PC-9 (cell line): Measurements from ENCODE around the gene IFNL1. TPM values are rescaled to one million over a fixed set of nuclear protein-coding genes. Genes with fewer than 3 reads are reported as not detected.

Source experiments
- BruUV-seq: library from RNA; stranded (reverse); fragments of 400-500 nt; replicated peaks from 2 replicates; lab custom pipeline; 2021; lab: Mats Ljungman, UMichigan
- CTCF ChIA-PET: fragments of 300-600 bp; sonication (Branson Sonifier 250); formaldehyde crosslinking; loops from one replicate; lab custom pipeline; 2022; ENCODE audit warnings: antibody characterized with exemption; lab: Charles Lee
- POLR2A ChIA-PET: fragments of 300-600 bp; sonication (Branson Sonifier 250); formaldehyde crosslinking; loops from one replicate; lab custom pipeline; 2022; ENCODE audit warnings: antibody characterized with exemption; ENCODE audit not compliant: unreplicated experiment; lab: Charles Lee
- DNase-seq, 2 experiments: peaks; one replicate each; pipeline versions ENCODE4 v3.0.0 to v3.0.0-alpha.2; 2015 to 2022; ENCODE audit warnings: mixed read lengths in 1 of 2
- H2AFZ ChIP-seq: fragments of 200-600 bp; sonication (generic); 2 replicates; pipeline ENCODE4 v1.8.1; 2017; ENCODE audit warnings: antibody characterized with exemption
- H3F3A ChIP-seq: fragments of 200-600 bp; sonication (generic); 2 replicates; pipeline ENCODE4 v1.8.1; 2017; ENCODE audit warnings: antibody characterized with exemption, mild to moderate bottlenecking, low read depth; ENCODE audit not compliant: insufficient read depth
- H3K27ac ChIP-seq: fragments of 200-600 bp; sonication (generic); 2 replicates; pipeline ENCODE4 v1.6.1; 2016; ENCODE audit warnings: mixed run types
- H3K27me3 ChIP-seq: fragments of 200-600 bp; sonication (generic); 2 replicates; pipeline ENCODE4 v1.6.1; 2016; ENCODE audit warnings: low read depth, mixed run types; ENCODE audit not compliant: insufficient read depth
- H3K36me3 ChIP-seq: fragments of 200-600 bp; sonication (generic); 2 replicates; pipeline ENCODE4 v1.6.1; 2016; ENCODE audit warnings: low read depth, mixed run types
- H3K4me1 ChIP-seq: fragments of 200-600 bp; sonication (generic); replicated peaks from 2 replicates; pipeline ENCODE4 v1.6.1; 2016; ENCODE audit warnings: mixed run types; ENCODE audit not compliant: insufficient read depth
- H3K4me2 ChIP-seq: fragments of 200-600 bp; sonication (generic); 2 replicates; pipeline ENCODE4 v1.6.1; 2017; ENCODE audit warnings: mixed run types
- H3K4me3 ChIP-seq: fragments of 200-600 bp; sonication (generic); 2 replicates; pipeline ENCODE4 v1.6.1; 2016; ENCODE audit warnings: mixed run types
- H3K79me2 ChIP-seq: fragments of 200-600 bp; sonication (generic); 2 replicates; pipeline ENCODE4 v1.6.1; 2017; ENCODE audit warnings: low read depth, mixed run types
- H3K9me2 ChIP-seq: fragments of 200-600 bp; sonication (generic); 2 replicates; pipeline ENCODE4 v1.8.1; 2017; ENCODE audit warnings: mild to moderate bottlenecking; ENCODE audit not compliant: insufficient read depth
- H3K9me3 ChIP-seq: fragments of 200-600 bp; sonication (generic); 2 replicates; pipeline ENCODE4 v1.8.1; 2016; ENCODE audit warnings: low read depth; ENCODE audit not compliant: insufficient read depth
- H4K20me1 ChIP-seq: fragments of 200-600 bp; sonication (generic); 2 replicates; pipeline ENCODE4 v1.8.1; 2017; ENCODE audit not compliant: insufficient read depth
- EZH2 ChIP-seq: fragments of 200-600 bp; sonication (generic); IDR thresholded peaks from 2 replicates; pipeline ENCODE4 v1.8.0; 2017; ENCODE audit warnings: antibody characterized with exemption, low read depth
- intact Hi-C: fragments of 100-400 bp; cut with micrococcal nuclease; formaldehyde crosslinking; loops from one replicate; pipeline ENCODE4 v1.10.0; 2022; ENCODE audit not compliant: unreplicated experiment
- total RNA-seq: library from RNA; stranded (reverse); gene quantifications from 2 replicates; pipeline ENCODE4 v1.2.3, GENCODE V29; 2021
- TF ChIP-seq, protein P1 (sequence below): fragments of 200-600 bp; sonication (generic); conservative IDR thresholded peaks from 2 replicates; pipeline ENCODE4 v1.6.1; 2017; ENCODE audit warnings: mixed run types, antibody characterized with exemption, mild to moderate bottlenecking, moderate library complexity

Gene IFNL1
- total RNA-seq, 1 experiment from 2014 or later, result not detected

DNA sequence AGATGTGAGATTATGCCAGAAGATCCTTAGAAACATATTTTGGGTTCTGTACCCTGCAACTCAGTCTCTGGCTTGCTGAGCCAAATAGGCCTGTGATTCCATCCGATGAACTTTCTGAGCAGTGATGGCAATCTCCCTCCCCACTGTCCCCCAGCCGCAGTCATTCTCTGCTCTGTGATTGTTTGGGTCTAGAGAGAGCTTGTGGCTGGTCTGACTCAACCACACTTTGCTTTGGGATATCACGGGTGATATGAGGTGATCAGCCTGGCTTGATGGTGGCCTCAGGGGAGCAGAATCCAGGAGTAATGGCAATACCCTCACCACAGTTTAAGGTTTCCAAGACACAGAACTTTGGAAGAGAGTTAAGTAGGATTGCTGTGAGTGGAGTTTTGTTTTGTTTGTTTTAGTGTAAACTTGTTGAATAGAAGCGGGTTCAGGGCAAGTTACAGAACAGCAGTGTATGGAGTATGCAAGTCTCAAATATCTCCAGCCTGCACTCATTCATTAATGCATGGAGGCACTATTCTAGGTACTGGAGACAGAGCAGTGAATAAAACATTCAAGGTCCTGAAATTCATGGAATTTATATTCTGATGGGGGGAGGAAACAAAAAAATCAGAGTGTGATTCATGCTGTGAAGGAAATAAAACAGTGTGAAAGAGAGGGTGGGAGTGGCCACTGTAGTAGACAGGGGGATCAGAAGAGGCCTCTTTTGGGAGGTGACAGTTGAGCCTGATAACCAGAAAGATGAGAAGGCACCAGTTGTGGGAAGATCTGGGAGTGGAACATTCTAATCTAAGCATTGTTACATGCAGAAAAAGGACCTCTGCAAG lies 51.3 kb downstream of the IFNL1 start:
- Histone ChIP-seq H3K27ac (no peak overlapping the region), H3K9me2 (no peaks in the 10 kb centered on the region), H3K4me3 (no peak overlapping the region), H3K27me3 (no peaks in the 10 kb centered on the region), H2AFZ (no peak overlapping the region), H3K36me3 (0 out of 2 replicates have a peak, but pooled peaks cover 20% of the 10 kb centered on the region), H3F3A (no peaks in the 10 kb centered on the region; the same call in 1 of the 2 replicates), H3K4me2 (no peak overlapping the region), H4K20me1 (peaks cover 36% of the 10 kb centered on the region), H3K9me3 (no peaks in the 10 kb centered on the region), H3K79me2 (peaks cover 60% of the 10 kb centered on the region), H3K4me1 (peaks cover 6% of the 10 kb centered on the region)
- no peak for DNase-seq
- BruUV-seq, result no TSS peak
- TF ChIP-seq, protein P1, sequence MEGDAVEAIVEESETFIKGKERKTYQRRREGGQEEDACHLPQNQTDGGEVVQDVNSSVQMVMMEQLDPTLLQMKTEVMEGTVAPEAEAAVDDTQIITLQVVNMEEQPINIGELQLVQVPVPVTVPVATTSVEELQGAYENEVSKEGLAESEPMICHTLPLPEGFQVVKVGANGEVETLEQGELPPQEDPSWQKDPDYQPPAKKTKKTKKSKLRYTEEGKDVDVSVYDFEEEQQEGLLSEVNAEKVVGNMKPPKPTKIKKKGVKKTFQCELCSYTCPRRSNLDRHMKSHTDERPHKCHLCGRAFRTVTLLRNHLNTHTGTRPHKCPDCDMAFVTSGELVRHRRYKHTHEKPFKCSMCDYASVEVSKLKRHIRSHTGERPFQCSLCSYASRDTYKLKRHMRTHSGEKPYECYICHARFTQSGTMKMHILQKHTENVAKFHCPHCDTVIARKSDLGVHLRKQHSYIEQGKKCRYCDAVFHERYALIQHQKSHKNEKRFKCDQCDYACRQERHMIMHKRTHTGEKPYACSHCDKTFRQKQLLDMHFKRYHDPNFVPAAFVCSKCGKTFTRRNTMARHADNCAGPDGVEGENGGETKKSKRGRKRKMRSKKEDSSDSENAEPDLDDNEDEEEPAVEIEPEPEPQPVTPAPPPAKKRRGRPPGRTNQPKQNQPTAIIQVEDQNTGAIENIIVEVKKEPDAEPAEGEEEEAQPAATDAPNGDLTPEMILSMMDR, result no peak
- no peak for TF ChIP-seq EZH2
- intact Hi-C loops, result no loop called here
- POLR2A ChIA-PET, result no interaction called here
- CTCF ChIA-PET, result no interaction called here

Other genes starting within 250 kb of the IFNL1 start
- 3.8 and 5.4 TPM in 2 replicates for gene ACP7, start 212.0 kb upstream of the IFNL1 start, total RNA-seq
- gene PAK4, start 170.6 kb upstream of the IFNL1 start, total RNA-seq, result 77.8 and 90.2 TPM in 2 replicates
- 22.7 and 23.2 TPM in 2 replicates for gene NCCRP1, start 99.4 kb upstream of the IFNL1 start, total RNA-seq
- not detected in 2 replicates for gene SYCN, start 92.1 kb upstream of the IFNL1 start, total RNA-seq
- gene IFNL3, start 51.4 kb upstream of the IFNL1 start, total RNA-seq, result not detected in 2 replicates
- gene IFNL4, start 47.6 kb upstream of the IFNL1 start, total RNA-seq, result not detected in 2 replicates
- gene IFNL2, start 28.0 kb upstream of the IFNL1 start, total RNA-seq, result not detected in 2 replicates
- gene LRFN1, start 24.5 kb downstream of the IFNL1 start, total RNA-seq, result 2.3 and 4.0 TPM in 2 replicates
- gene GMFG, start 39.6 kb downstream of the IFNL1 start, total RNA-seq, result 0.78 TPM in 1 of 2 replicates, not detected in the other
- 152 and 163 TPM in 2 replicates for gene SAMD4B, start 46.0 kb downstream of the IFNL1 start, total RNA-seq
- gene PAF1, start 94.7 kb downstream of the IFNL1 start, total RNA-seq, result 54.3 and 61.1 TPM in 2 replicates
- gene MED29, start 95.0 kb downstream of the IFNL1 start, total RNA-seq, result 18.6 and 30.9 TPM in 2 replicates
- gene ZFP36, start 110.4 kb downstream of the IFNL1 start, total RNA-seq, result 31.0 and 36.3 TPM in 2 replicates
- gene PLEKHG2, start 116.3 kb downstream of the IFNL1 start, total RNA-seq, result 26.1 and 32.1 TPM in 2 replicates
- gene RPS16, start 139.5 kb downstream of the IFNL1 start, total RNA-seq, result 2,510 and 2,860 TPM in 2 replicates
- 99.7 and 118 TPM in 2 replicates for gene SUPT5H, start 149.2 kb downstream of the IFNL1 start, total RNA-seq
- gene TIMM50, start 184.4 kb downstream of the IFNL1 start, total RNA-seq, result 85.5 and 95.9 TPM in 2 replicates
- 1.4 and 3.6 TPM in 2 replicates for gene DLL3, start 202.5 kb downstream of the IFNL1 start, total RNA-seq
- gene SELENOV, start 218.7 kb downstream of the IFNL1 start, total RNA-seq, result 0.35 TPM in 1 of 2 replicates, not detected in the other
- gene EID2B, start 236.4 kb downstream of the IFNL1 start, total RNA-seq, result 2.3 and 3.4 TPM in 2 replicates
- gene EID2, start 243.8 kb downstream of the IFNL1 start, total RNA-seq, result 14.6 TPM in 2 replicates